DND-41 (cell line): Measurements from ENCODE around the gene PSMD6.

Source experiments
- CTCF ChIP-seq: IDR thresholded peaks from 2 replicates; pipeline ENCODE4 v1.5.1; 2012; ENCODE audit warnings: borderline replicate concordance, low read length, moderate library complexity, mild to moderate bottlenecking; ENCODE audit not compliant: poor library complexity, severe bottlenecking; ENCODE audit errors: extremely low read depth
- EZH2 ChIP-seq: IDR thresholded peaks from 3 replicates; pipeline ENCODE4 v1.6.1; 2012; ENCODE audit warnings: borderline replicate concordance, low read depth, mild to moderate bottlenecking, moderate library complexity, low read length, inconsistent platforms; ENCODE audit not compliant: severe bottlenecking

- TF ChIP-seq CTCF (no peak), EZH2 (no peak)
Measured at GRCh38 chr3:64038253-64038767, 15.0 kb upstream of the PSMD6 start.
